ENCODE results near the gene ATAD1. TPM values are rescaled to one million over a fixed set of nuclear protein-coding genes. Genes with fewer than 3 reads are reported as not detected.
A peak's percentile ranks its signal among the peaks of the same experiment; 100 is the strongest.

The ATAD1 gene
- total RNA-seq, 1 donor from 2014 or later: 63.2 TPM

GRCh38 chr10:87816163-87816897 is 1.7 kb downstream of the ATAD1 start:
- peak overlapping the region; percentile 98 for H3K4me3 Mint-ChIP-seq

DNA sequence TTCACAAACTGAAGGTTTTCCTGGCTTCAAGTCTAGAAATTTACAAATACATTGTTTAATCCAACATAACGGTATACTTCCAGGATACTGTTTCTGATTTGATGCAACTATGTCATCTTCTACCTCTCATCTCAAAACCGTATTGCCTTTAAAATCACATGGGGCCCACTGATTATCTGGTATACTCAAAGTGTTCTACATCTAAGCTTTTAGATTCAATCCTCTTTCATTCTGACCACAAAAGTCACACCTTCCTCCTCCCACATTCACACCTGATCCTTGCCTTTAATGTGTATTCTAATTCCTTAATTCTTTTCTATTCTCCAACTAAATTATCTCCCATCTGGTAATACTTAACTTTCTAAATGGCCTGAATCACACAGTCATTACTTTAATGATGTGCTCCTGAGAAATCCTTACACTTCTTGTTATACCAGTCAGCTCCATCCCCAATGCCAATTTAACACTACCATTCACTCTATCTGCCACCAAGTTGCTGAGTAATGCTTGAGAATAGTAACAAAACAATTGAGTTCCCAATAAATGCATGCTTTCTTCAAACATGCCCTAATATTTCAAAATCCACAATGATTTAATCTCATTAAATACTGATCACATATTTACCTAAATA is 13.0 kb downstream of the ATAD1 start:
- H3K27me3 ChIP-seq: no peaks in the 10 kb centered on the region
- no peak overlapping the region for H3K4me3 ChIP-seq
- H4K20me1 ChIP-seq (ENCODE audit: low read depth): no peaks in the 10 kb centered on the region
- Mint-ChIP-seq H3K4me1 (no peaks in the 10 kb centered on the region), H3K36me3 (peaks cover 79% of the 10 kb centered on the region), H3K4me3 (no peak overlapping the region), H3K9me3 (peaks cover 56% of the 10 kb centered on the region), H3K27ac (no peak overlapping the region), H3K27me3 (ENCODE audit: insufficient read depth, low read depth) (no peaks in the 10 kb centered on the region)
- no peak overlapping the region for H3K27ac ChIP-seq
- DNase-seq (ENCODE audit: low spot score): no peak
- H3K36me3 ChIP-seq: peaks cover 58% of the 10 kb centered on the region
- TF ChIP-seq EZH2phosphoT487 (IDR thresholded peaks at IDR 0.05): no peak
- no peak for TF ChIP-seq EZH2 (IDR thresholded peaks at IDR 0.05)
- TF ChIP-seq CTCF (IDR thresholded peaks at IDR 0.05): no peak
- H2AFZ ChIP-seq (replicated peaks): no peak overlapping the region
- H3K9me3 ChIP-seq (ENCODE audit: low read depth): peaks cover 20% of the 10 kb centered on the region
- H3K9ac ChIP-seq: no peak overlapping the region
- no peaks in the 10 kb centered on the region for H3K4me1 ChIP-seq
- H3K79me2 ChIP-seq (ENCODE audit: low read depth): peaks cover 71% of the 10 kb centered on the region
- H3F3A ChIP-seq (ENCODE audit: low read depth): no peaks in the 10 kb centered on the region
- H3K4me2 ChIP-seq: no peak overlapping the region

More at GRCh38 chr10:87816163-87816897, 1.7 kb downstream of the ATAD1 start:
- no peak overlapping the region for H3K27ac ChIP-seq
- Mint-ChIP-seq H3K36me3 (peaks cover 25% of the 10 kb centered on the region), H3K4me1 (peaks cover 20% of the 10 kb centered on the region), H3K27me3 (ENCODE audit: insufficient read depth, low read depth) (no peaks in the 10 kb centered on the region), H3K27ac (no peak overlapping the region), H3K9me3 (no peaks in the 10 kb centered on the region)
- no peak for TF ChIP-seq EZH2 (IDR thresholded peaks at IDR 0.05)
- no peak for TF ChIP-seq EZH2phosphoT487 (IDR thresholded peaks at IDR 0.05)
- peak; percentile 28 for TF ChIP-seq CTCF (IDR thresholded peaks at IDR 0.05)
- H3K9ac ChIP-seq: no peak overlapping the region
- peaks cover 20% of the 10 kb centered on the region for H3K4me1 ChIP-seq
- no peaks in the 10 kb centered on the region for H3K9me3 ChIP-seq (ENCODE audit: low read depth)
- H4K20me1 ChIP-seq (ENCODE audit: low read depth): peaks cover 17% of the 10 kb centered on the region
- peak overlapping the region; percentile 73 for H3K4me3 ChIP-seq
- no peak for DNase-seq (ENCODE audit: low spot score)
- H3F3A ChIP-seq (ENCODE audit: low read depth): peaks cover 16% of the 10 kb centered on the region
- H3K79me2 ChIP-seq (ENCODE audit: low read depth): peaks cover 65% of the 10 kb centered on the region
- no peak overlapping the region for H2AFZ ChIP-seq (replicated peaks)
- H3K36me3 ChIP-seq: peaks cover 2% of the 10 kb centered on the region
- H3K4me2 ChIP-seq: peak overlapping the region; percentile 91
- H3K27me3 ChIP-seq: no peaks in the 10 kb centered on the region

- H3K4me3 Mint-ChIP-seq: no peak overlapping the region
- H3K9ac ChIP-seq: no peak overlapping the region
- no peak overlapping the region for H3K27ac ChIP-seq
- H3F3A ChIP-seq (ENCODE audit: low read depth): no peaks in the 10 kb centered on the region
- H3K4me1 ChIP-seq: no peaks in the 10 kb centered on the region
- no peak overlapping the region for H2AFZ ChIP-seq (replicated peaks)
- no peak overlapping the region for H3K4me2 ChIP-seq
- peaks cover 33% of the 10 kb centered on the region for H3K9me3 ChIP-seq (ENCODE audit: low read depth)
- TF ChIP-seq CTCF (IDR thresholded peaks at IDR 0.05) (no peak), EZH2 (IDR thresholded peaks at IDR 0.05) (no peak), EZH2phosphoT487 (IDR thresholded peaks at IDR 0.05) (no peak)
- peaks cover 82% of the 10 kb centered on the region for H3K36me3 Mint-ChIP-seq
- no peaks in the 10 kb centered on the region for H3K27me3 ChIP-seq
- DNase-seq (ENCODE audit: low spot score): no peak
- no peaks in the 10 kb centered on the region for H4K20me1 ChIP-seq (ENCODE audit: low read depth)
- no peak overlapping the region for H3K27ac Mint-ChIP-seq
- no peaks in the 10 kb centered on the region for H3K4me1 Mint-ChIP-seq
- no peaks in the 10 kb centered on the region for H3K27me3 Mint-ChIP-seq (ENCODE audit: insufficient read depth, low read depth)
- peaks cover 61% of the 10 kb centered on the region for H3K9me3 Mint-ChIP-seq
- H3K79me2 ChIP-seq (ENCODE audit: low read depth): peaks cover 72% of the 10 kb centered on the region
- peaks cover 64% of the 10 kb centered on the region for H3K36me3 ChIP-seq
- H3K4me3 ChIP-seq: no peak overlapping the region
Measured at GRCh38 chr10:87803831-87804230, 14.2 kb downstream of the ATAD1 start.
